Kidney tubule cell (primary cell): Measurements from ENCODE around the gene TNIP1.

Experiments used
- DNase-seq: peaks from one replicate; pipeline ENCODE4 v3.0.0-alpha.2; 2018; ENCODE audit warnings: low spot score

Gene TNIP1

DNA sequence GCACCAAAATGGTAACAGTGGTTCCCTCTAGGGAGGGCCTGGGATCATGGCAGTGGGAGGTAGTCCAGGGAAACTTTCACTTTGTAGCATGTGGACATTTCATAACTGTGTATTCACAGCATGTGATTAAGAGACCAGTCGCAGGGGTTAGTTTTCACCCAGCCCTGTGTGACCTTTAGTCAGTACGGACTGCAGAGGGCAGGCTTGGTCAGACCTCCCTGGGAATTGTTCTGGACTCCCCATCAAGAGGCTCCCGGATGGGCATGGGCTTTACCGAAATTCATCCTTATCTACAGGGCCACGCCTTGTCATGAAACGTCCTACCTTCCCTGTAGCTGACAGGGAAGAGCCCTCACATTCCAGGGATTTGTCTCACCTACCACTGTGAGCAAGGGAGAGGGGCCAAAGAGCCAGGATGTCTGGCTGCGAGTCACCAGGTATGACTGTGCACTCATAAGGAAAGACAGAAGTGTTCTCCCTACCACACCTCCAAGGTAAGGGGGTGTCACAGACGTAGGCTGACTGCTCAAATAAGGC lies 40.6 kb downstream of the TNIP1 start:
- peak; percentile 92 for DNase-seq

DNA sequence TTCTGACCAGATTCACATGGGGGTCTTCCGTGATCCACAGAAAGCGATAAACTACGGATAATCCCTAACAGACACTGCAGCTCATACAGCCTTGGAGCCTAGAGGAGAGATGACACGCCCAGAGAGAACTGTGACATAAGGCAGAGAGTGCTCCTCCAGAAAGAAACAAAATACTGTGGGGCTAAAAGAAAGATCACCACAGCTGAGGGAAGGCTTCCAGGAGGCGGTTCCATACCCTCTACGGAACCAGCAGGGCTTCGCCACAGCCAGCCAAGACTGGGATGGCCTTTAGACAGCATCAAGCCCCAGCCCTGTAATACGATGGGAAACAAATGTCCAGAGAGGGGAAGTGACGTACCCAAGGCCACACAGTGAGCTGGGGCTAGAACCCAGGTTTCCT lies 41.2 kb downstream of the TNIP1 start:
- no peak for DNase-seq

DNA sequence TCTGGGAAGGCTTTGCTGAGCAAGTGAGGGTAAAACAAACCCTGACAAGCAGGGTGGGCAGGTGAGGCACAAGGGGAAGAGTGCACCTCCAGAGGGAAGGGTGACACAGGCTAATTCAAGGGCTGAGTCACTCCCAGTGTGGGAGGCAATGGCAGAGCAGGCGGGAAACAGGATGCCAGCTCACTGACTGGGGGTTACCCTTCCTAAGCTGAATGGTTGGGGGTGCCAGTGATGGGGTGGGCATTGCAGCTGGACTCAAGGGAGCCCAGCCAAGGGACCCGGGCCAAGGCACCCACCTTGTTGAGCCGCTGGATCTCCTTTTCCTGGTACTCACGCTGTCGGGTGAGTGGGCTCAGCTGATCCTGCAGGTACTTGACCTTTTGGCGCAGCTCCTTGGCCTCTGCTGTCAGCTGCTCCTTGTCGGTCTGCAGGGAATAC lies 42.0 kb downstream of the TNIP1 start:
- peak; percentile 75 for DNase-seq

DNA sequence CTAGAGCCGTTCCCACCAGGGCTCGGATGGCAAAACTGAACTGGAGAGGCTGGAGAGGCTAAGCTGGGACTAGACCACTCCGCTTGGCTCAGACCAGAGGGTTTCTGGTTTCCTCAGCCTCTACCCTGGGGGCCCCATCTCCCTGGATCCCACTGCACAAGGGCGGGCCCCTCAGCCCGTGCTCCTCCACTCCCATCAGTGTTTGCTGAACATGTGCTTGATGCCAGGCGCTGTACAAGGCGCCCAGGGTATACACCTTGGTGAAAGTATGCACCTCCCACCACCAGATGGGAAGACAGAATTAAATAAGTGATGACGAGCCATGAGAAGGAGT lies 42.5 kb downstream of the TNIP1 start:
- DNase-seq: no peak

DNA sequence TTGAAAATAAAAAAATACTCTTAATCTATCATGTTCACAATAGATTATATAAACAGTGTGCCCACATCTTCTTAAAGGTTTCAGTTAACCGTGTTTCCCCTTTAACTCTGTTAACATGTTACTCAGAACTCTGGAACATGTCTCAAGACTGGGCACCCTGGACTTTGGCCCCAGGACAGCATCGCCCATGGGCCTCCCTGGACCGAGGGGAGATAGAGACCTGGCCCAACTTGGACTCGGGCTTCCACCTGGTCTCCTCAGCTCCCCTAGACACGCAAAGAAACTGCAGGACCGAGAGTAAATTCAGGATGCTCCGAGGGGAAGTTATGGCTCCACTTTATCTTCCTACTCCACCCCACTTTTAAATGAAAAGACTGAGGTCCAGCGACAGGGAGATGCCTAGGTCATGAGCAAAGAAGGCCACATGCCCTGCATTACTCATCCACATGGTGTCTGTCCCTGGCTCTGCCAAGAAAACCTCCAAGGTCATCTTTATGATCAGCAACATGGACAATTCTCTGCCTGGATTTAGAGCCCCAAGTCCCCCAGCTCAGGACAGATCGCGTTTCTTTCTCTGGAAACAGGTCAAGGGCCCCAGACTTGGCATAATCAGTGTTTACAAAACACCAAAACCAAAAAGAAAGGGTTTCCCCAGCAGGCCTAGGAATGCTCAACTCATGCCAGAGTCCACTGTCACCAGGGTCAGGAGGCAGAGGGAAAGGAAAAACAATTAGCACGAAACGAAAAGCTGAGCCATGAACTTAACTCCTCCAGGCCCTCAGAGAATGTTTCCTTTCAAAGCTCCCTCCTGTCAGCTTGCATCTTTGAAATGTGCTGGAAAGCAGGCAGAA lies 43.0 kb downstream of the TNIP1 start:
- peak; percentile 64 for DNase-seq

DNA sequence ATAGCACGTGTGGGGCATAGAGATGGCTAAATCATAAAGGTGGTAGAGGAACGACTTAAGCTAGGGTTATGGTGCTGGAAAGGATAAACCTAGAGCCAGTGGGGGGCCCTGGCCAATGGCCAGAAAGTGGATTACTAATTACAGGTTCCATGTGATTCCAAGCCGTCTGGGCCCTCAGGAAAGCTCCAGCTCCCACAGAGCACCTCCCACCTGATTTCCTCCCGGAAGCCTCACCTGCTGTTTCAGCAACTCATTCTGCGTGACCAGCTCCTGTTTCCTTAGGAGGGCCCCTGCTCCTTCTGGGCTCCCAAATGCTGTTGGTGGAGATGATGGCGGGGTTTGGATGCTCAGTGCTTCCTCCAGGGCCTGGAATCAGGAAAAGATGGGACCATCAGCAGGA lies 44.3 kb downstream of the TNIP1 start:
- DNase-seq: peak; percentile 75

DNA sequence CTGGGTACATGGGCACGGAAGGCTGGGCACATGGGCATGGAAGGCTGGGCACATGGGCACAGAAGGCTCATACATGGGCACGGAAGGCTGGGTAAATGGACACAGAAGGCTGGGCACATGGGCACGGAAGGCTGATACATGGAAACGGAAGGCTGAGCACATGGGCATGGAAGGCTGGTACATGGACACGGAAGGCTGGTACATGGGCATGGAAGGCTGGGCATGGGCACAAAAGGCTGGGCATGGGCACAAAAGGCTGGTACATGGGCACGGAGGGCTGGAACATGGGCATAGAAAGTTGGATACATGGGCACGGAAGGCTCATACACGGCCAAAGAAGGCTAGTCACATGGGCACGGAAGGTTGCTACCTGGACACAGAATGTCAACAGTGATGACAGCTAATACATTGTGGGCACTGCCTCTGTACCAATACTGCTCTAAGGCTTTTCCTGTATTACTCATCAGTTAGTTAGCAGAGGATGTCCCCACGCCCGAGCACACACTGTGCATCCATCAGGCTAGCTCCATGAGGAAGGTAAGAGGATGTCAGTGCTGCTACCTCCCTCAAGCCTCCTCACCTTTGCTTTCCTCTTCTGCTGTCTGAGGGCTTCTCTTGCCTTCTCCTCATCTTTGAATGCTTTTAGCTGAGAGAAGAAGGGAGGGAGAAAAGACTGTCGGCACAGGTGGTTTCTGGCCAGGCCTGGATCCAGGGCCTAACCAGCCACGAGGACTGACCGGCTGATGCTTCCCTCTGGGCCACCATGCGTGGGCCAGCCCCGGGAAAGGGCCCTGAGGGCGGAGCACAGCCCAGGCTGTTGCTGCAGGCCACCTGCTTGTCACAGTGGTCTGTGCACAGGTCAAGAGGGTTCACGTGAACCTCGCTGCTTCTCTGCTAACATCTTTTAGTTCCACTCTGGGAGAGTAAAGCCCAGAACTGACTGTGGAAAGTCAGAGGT lies 46.1 kb downstream of the TNIP1 start:
- peak; percentile 90 for DNase-seq

DNA sequence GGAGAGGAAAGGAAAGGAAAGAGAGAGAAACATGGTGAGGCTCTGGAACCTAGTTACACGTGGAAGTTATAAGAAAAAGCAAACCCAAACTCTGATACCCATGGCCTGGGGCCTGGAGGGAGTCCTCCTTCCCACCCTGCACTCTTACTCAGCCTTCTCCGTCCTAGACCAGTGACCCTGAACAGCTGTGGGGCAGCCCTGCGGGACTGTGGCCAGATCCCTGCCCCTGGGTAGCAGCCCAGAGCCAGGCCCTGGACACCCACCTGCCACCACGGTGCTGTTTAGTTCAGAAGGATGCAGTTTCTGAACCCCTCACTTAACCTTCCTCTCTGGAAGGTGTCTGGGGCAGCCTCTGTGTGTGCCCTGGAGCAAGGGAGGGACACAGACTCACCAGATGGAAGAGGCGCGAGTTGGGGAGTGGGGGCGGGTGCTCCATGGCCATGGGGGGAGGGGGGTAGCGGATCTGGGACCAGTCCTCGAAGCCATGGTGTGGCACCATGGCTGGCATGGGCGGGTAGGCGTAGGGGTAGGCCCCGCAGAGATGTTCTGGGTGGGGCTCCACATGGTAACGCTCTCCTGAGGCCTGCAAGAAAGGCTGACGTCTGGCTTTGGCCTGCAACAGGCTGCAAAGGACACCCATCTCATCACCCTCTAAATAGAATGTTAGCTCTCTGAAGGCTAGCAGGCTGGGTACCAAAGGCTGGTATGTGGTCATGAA lies 47.5 kb downstream of the TNIP1 start:
- DNase-seq: no peak

DNA sequence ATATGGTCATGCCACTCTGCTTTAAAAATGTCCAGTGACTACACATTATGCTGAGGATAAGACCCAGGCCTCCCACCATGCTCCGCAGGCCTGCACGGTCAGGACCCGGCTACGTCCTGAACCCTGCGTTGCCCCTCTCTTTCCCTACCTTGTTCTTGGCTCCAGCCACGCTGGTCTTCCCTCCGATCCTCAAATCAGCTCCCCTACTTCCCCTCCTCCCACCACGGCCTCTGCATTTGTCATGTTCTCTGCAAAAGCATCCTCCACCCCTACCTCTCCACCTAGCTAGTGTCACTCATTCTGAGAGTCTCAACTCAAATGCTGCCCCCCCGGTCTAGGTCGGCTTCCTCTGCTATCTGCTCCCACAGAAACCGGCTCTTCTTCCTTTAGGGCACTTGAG lies 49.3 kb downstream of the TNIP1 start:
- no peak for DNase-seq

DNA sequence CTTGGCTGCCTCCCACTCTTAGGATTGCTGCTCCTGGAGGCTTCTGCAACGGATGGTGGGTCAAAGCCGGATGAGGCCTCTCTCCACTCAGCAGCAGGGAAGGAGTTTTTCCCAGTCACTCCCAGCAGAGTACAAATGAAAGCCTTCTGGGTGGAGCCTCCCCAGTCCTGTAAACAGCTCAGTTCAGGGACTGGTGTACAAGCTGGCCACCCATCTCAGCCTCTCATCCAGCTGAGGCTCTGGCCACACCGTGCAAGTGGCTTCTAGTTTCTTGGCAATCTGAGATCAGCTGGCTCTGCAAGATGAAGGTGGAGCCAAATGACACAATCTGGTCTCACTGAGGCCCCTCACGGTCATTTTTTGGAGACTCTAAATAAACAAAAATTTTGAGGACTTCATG lies 50.5 kb downstream of the TNIP1 start:
- DNase-seq: no peak

DNA sequence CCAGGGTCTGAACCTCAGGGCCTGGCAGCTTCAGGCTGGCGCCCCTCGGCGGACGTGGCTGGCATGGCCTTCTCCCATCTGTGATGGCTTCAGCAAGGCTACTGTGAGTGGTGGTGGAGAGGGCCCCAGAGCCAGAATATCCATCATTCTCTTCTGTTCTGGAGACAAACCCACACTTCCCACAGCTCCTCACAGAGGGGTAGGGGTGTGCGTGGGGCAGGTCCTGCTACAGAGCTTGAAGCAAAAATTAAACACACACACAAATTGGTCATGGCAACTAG lies 50.8 kb downstream of the TNIP1 start:
- no peak for DNase-seq

DNA sequence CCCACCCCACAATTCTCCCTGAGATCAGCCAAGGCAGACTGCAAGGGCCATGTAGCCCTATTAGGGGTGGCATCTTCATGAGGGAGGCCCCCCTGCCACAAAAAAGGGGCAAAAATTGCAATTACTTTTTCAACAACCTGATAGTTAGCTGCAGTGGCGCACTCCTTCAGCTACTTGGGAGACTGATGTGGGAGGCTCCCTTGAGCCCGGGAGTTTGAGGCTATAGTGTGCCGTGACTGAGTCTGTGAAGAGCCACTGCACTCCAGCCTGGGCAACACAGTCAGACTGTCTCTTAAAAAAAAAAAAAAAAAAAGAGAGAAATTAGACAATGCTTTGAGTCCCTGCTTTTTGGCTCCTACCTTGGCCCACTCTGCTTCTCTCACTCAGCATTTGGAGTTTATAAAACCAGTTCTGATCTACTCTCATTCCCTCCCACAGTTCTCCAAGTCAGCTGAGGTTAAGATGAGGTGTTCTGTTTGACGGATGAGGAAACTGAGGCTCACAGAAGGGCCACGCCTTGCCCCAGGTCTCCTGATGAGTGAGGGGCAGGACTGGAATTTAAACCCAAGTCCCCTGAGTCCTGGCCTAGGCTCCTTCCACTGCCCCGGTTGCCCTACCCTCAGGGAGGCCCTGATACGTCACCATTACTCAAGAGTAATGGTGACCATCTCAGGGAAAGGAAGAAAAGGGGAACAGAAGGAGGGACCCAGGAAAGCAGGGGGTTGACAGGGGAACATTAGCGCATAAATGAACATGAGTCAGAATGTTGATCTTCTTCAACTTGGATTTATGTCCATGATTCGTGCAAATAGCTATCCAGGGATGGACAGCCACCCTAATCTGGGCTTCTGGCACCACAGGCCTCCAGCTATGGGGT lies 51.4 kb downstream of the TNIP1 start:
- no peak for DNase-seq

DNA sequence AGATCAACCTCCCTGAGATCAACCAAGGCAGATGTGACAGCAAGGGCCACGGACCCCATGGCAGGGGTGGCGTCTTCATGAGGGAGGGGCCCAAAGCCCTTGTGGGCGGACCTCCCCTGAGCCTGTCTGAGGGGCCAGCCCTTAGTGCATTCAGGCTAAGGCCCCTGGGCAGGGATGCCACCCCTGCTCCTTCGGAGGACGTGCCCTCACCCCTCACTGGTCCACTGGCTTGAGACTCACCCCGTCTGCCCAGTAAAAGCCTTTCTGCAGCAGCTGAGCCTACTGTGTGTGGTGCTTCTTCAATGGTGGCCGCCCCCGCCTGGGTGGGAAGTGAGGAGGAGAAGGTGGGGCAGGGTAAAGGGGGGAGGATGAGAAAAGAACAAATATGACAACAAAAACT lies 52.1 kb downstream of the TNIP1 start:
- DNase-seq: no peak

DNA sequence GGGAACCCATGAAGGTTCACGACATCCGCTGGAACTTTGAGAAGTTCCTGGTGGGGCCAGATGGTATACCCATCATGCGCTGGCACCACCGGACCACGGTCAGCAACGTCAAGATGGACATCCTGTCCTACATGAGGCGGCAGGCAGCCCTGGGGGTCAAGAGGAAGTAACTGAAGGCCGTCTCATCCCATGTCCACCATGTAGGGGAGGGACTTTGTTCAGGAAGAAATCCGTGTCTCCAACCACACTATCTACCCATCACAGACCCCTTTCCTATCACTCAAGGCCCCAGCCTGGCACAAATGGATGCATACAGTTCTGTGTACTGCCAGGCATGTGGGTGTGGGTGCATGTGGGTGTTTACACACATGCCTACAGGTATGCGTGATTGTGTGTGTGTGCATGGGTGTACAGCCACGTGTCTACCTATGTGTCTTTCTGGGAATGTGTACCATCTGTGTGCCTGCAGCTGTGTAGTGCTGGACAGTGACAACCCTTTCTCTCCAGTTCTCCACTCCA lies 52.8 kb downstream of the TNIP1 start:
- no peak for DNase-seq

DNA sequence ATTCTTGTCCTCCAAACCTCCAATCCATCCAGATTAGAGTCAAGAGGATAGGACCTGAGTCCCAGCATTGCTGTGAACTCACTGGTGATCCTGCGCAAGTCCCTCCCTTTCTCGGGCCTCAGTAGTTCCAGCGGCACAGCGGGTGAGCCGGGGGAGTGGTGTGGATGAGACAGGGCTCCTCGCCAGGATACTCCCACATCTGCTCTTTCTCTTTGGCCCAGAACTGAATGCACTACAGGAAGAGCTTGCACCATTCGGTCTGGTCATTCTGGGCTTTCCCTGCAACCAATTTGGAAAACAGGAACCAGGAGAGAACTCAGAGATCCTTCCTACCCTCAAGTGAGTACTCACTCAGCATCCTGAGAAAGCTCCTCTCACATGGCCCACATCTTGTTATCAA lies 54.2 kb downstream of the TNIP1 start:
- DNase-seq: no peak

DNA sequence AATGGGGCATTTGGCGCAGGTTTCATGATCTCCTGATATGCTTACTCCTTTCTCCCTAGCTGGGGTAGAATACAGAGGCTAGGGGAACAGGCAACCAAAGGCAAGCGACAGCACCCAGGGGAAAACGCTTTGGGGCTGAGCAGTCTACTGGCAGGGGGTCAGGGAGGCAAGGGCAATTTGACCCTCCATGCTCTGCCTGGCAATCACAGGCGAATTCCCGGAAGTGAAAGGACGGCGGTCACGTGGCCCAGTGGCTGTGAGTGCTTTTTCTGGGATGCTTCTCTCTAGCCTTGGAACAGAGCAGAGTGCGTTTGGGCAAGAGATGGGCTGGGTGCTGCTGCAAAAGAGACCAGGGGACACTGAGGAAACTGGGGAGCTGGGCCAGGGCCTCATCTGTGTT lies 54.7 kb downstream of the TNIP1 start:
- DNase-seq: no peak

DNA sequence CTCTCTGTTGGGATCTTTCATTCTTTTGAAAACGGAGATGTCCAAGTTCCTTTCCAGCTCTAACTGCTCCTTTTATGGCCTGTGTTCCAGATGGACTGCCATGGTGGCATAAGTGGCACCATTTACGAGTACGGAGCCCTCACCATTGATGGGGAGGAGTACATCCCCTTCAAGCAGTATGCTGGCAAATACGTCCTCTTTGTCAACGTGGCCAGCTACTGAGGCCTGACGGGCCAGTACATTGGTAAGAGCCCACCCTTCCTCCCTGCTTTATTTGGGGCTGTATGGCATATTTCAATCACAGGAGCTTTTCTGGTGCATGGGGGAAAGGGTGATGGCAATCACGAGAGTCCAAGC lies 55.6 kb downstream of the TNIP1 start:
- no peak for DNase-seq

DNA sequence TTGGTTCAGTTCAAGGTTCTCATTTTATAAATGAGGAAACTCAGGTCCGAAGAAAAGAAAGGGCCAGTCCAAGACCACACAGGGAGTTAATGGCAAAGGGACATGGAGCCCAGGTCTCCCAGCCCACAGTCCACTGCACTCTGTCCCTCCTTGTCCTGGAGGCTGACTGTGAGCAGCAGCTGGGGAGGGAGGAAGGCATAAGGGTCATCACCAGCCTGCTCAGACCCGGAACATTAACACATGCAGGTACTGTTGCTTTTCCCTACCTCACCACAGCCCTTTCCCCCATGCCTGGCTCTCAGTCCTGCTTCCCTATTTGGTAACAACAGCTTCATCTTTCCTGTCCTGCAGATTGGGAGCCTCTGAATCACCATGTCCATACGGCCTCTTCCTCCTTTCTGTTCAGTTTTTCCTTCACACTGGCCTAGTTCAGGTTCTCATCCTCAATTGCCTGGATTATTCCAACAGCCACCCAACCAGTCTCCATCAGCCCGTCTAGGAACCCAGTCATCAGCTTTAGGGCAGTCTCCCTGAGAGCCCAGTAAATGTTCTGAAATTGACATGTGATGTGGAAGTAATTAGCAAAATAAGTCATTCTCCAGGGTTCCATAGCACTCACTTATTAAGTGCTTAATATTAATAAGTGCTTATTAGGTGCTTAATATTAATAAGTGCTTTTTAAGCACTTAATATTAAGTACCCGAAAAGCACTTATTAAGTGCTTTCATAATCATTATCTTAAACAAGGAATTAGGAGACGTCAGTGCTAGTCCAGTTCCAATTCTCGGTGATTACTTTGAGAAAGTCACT lies 56.2 kb downstream of the TNIP1 start:
- peak; percentile 64 for DNase-seq

DNA sequence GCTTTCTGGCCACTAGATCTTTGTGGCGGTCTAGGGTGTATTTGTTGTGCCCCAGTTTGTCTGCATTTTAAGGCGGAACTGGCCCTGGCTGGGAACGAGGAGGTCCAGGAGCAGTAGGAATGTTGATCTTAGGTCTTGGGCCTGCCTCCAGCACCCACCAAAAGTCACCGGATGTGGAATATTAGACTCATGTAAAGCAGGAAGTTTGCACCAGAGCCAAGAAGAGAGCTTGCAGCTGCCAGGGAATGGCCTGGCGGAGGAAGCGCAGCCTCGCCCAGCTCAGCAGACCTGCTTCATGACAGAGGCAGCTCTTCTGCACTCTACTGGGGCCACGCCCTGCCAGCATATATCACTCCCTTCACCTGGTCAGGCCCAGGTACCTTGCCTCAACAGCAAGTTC lies 57.2 kb downstream of the TNIP1 start:
- DNase-seq: peak; percentile 77

DNA sequence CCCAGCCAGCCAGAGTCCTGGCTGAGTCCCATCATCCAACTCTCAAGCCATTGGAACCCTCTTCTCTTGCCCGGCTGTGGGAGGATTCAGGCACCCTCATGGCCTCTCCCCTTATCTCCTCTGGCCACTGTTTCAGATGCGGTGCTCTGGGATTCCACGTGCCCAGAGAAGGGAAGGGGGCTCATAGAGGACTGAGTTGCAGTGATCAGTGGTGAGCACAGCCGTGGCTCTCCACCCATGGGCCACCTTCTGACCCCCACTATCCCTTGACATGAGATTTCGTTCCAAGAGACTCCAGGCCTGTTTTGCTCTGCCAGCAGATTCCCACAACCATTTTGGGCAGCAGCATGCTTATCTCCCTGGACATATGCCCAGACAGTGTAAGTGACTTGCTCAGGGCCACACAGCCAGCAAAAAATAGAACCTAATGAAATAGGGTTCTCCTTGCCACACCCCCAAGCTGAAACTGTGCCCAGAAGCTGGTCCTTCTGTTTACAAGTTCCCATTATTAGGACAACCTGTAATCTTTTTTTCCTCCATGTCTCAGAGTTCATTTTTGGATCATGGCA lies 57.7 kb downstream of the TNIP1 start:
- peak; percentile 37 for DNase-seq
